NOMO-1 (cell line): ENCODE data around the gene KRTAP10-7.
"Not testable (repeated sequence)": the region's sequence is repeated elsewhere in the genome, so short reads cannot be mapped to it uniquely, and the experiment has no call there.

Source experiments
- DNase-seq, 2 experiments: peaks; one replicate each; lab custom pipeline; 2025; ENCODE audit not compliant: unreplicated experiment in 2 of 2; lab: John Stamatoyannopoulos, UW

KRTAP10-7 gene

GRCh38 chr21:44628707-44629391 is 28.5 kb downstream of the KRTAP10-7 start:
- DNase-seq = no peak

GRCh38 chr21:44630440-44630839 is 30.0 kb downstream of the KRTAP10-7 start:
- no peak for DNase-seq

GRCh38 chr21:44632067-44632466 is 31.7 kb downstream of the KRTAP10-7 start:
- no peak for DNase-seq

- no peak for DNase-seq
These were observed 36.0 kb downstream of the KRTAP10-7 start for GRCh38 chr21:44636209-44637017.

GRCh38 chr21:44637018-44637850 is 36.8 kb downstream of the KRTAP10-7 start, which contains the start of gene KRTAP10-10:
TSS of gene KRTAP10-10 (plus strand) at chr21:44637356. CDS start at chr21:44637418, 62 bp downstream.
- DNase-seq = no peak

GRCh38 chr21:44637851-44638348 is 37.5 kb downstream of the KRTAP10-7 start:
- not testable (repeated sequence) for DNase-seq

GRCh38 chr21:44638506-44639330 is 38.3 kb downstream of the KRTAP10-7 start:
- not testable (repeated sequence) for DNase-seq

GRCh38 chr21:44639331-44639655 is 38.9 kb downstream of the KRTAP10-7 start:
- DNase-seq = no peak

GRCh38 chr21:44640761-44641160 is 40.4 kb downstream of the KRTAP10-7 start:
- no peak for DNase-seq

GRCh38 chr21:44643741-44644310 is 43.4 kb downstream of the KRTAP10-7 start:
- no peak for DNase-seq

GRCh38 chr21:44644878-44645277 is 44.5 kb downstream of the KRTAP10-7 start:
- DNase-seq = no peak

GRCh38 chr21:44646366-44647221 is 46.2 kb downstream of the KRTAP10-7 start, which contains the start of gene KRTAP10-11:
TSS of gene KRTAP10-11 (plus strand) at chr21:44646414. CDS start at chr21:44646459, 45 bp downstream.
- DNase-seq = not testable (repeated sequence)

- DNase-seq = no peak
These were observed 46.8 kb downstream of the KRTAP10-7 start for GRCh38 chr21:44647222-44647552.

GRCh38 chr21:44648557-44649311 is 48.3 kb downstream of the KRTAP10-7 start:
- DNase-seq = no peak

- no peak for DNase-seq
These were observed 49.2 kb downstream of the KRTAP10-7 start for GRCh38 chr21:44649521-44650100.

GRCh38 chr21:44650265-44650972 is 50.0 kb downstream of the KRTAP10-7 start:
- DNase-seq = no peak

- DNase-seq = no peak
These were observed 50.7 kb downstream of the KRTAP10-7 start for GRCh38 chr21:44650973-44651675.
